ENCODE data around the gene COA5. TPM values are rescaled to one million over a fixed set of nuclear protein-coding genes. Genes with fewer than 3 reads are reported as not detected.

The COA5 gene
- 44.4 and 53.5 TPM in 2 replicates for total RNA-seq (2014; rRNA removed; shearing (Covaris generic))

GRCh38 chr2:98608116-98608961 lies at the start of gene COA5, which contains the start of gene UNC50:
TSS of gene COA5 (minus strand) at chr2:98608512. CDS start at chr2:98608405, 107 bp downstream.
TSS of gene UNC50 (plus strand) at chr2:98608589. CDS start at chr2:98609760, 1,171 bp downstream.

Other genes with a start within 250 kb of the COA5 start
- 14.4 and 17.0 TPM in 2 replicates for gene INPP4A, start 163.7 kb downstream of the COA5 start, total RNA-seq (2014; rRNA removed; shearing (Covaris generic))
- 20.9 and 22.6 TPM in 2 replicates for gene UNC50, start 77 bp upstream of the COA5 start, total RNA-seq (2014; rRNA removed; shearing (Covaris generic))
- 0.41 and 2.5 TPM in 2 replicates for gene MGAT4A, start 122.6 kb upstream of the COA5 start, total RNA-seq (2014; rRNA removed; shearing (Covaris generic))

Data from A375 (cell line).